ENCODE data around the gene TTLL10. TPM values are rescaled to one million over a fixed set of nuclear protein-coding genes. Genes with fewer than 3 reads are reported as not detected.

TTLL10 gene
- total and polyA plus RNA-seq, 2 of the 8 experiments (the other 6 are each of a cell fraction or from before 2014, with no cell fraction given), result 1.1 to 1.7 TPM

- peak within 1 kb of the TSS; percentile 17; the same call in 1 of the 2 replicates for H2BK12ac ChIP-seq (ENCODE audit: low read depth, low read length)
- H3K27ac ChIP-seq (ENCODE audit: low read depth, low read length), result peak within 1 kb of the TSS; percentile 86
- H3K9ac ChIP-seq (replicated peaks in 1 of 4; ENCODE audit: extremely low read depth in 1 of 4, low read depth in 3 of 4, low read length in 3 of 4), result peak within 1 kb of the TSS; percentile 58 to 89 (median 80)
- H3K79me2 ChIP-seq (ENCODE audit: control insufficient read depth in 1 of 2, insufficient read depth in 2 of 2, low read length in 2 of 2), result peaks cover 6 to 34% of the 10 kb centered on the region in 2 experiments; a peak in 3 of 4 replicates
- ChIA-PET CTCF (ENCODE audit: partially characterized antibody) (interaction anchor here (0.6 to 1.6 kb wide), 3 partner anchors 24 to 110 kb away, joined by 3 to 6 read pairs (median 3); no protein-coding TSS in a partner anchor), POLR2A (ENCODE audit: partially characterized antibody) (interaction anchor here (0.6 to 2.3 kb wide), 8 partner anchors 9 to 257 kb away, joined by 3 to 12 read pairs (median 4); partner anchors contain the start of gene C1QTNF12)
- H3K56ac ChIP-seq (replicated peaks; ENCODE audit: insufficient read length, low read depth, low read length), result peak within 1 kb of the TSS; percentile 30
- 22% methylated on average over 76 of the region's 100 CpGs; no CpG with 5 or more reads in 1 of the 2 experiments for WGBS, 2 experiments (ENCODE audit: extremely low coverage in 1 of 2, insufficient coverage in 1 of 2, insufficient read length in 1 of 2, insufficient replicate concordance in 2 of 2, low coverage in 1 of 2, low lambda C conversion rate in 2 of 2, missing lambda C conversion rate in 1 of 2)
- no peak within 1 kb of the TSS for H3K14ac ChIP-seq (ENCODE audit: insufficient read length)
- H3K9me3 ChIP-seq (ENCODE audit: insufficient read depth in 2 of 2, low read depth in 1 of 2, low read length in 1 of 2), result peaks cover 0 to 9% of the 10 kb centered on the region in 2 experiments; a peak in 2 of 4 replicates
- peak within 1 kb of the TSS; percentile 88; the same call in 1 of the 2 replicates for H2BK15ac ChIP-seq (ENCODE audit: low read length)
- H3K27me3 ChIP-seq (replicated peaks in 1 of 4; ENCODE audit: control insufficient read depth in 3 of 4, extremely low read depth in 1 of 4, insufficient read depth in 3 of 4, low read length in 3 of 4), result no peaks in the 10 kb centered on the region; a peak in 1 of 7 replicates
- H2BK120ac ChIP-seq (replicated peaks; ENCODE audit: low read depth, low read length), result no peak within 1 kb of the TSS
- no peak within 1 kb of the TSS for H4K91ac ChIP-seq (replicated peaks; ENCODE audit: insufficient read length, low read length)
- peak within 1 kb of the TSS; percentile 86 to 92 (median 90) for H3K4me3 ChIP-seq (ENCODE audit: extremely low read depth in 1 of 4, insufficient read depth in 2 of 4, low read depth in 3 of 4, low read length in 4 of 4)
- peak within 1 kb of the TSS; percentile 25; the same call in 1 of the 2 replicates for H2AK5ac ChIP-seq (ENCODE audit: low read depth, low read length)
- H4K5ac ChIP-seq (ENCODE audit: insufficient read length, low read depth, low read length), result no peak within 1 kb of the TSS
- peak within 1 kb of the TSS; percentile 91 for H4K8ac ChIP-seq (ENCODE audit: extremely low read depth, insufficient read depth, low read length)
- H3K4me2 ChIP-seq (ENCODE audit: insufficient read depth in 1 of 2, low read depth in 2 of 2, low read length in 2 of 2), result peak within 1 kb of the TSS; percentile 81 to 88
- H3K23ac ChIP-seq (ENCODE audit: insufficient read length), result no peak within 1 kb of the TSS
- H2BK20ac ChIP-seq (ENCODE audit: low read length), result no peak within 1 kb of the TSS
- H4K20me1 ChIP-seq (replicated peaks in 1 of 2; ENCODE audit: control insufficient read depth in 1 of 2, insufficient read depth in 2 of 2, low read length in 2 of 2), result peaks cover 1 to 25% of the 10 kb centered on the region in 2 experiments
- DNase-seq (ENCODE audit: low read depth in 1 of 2, low spot score in 2 of 2), result no peak
- peak within 1 kb of the TSS; percentile 91 for H3K4ac ChIP-seq (replicated peaks; ENCODE audit: insufficient read length, low read depth, low read length)
- no peak for FAIRE-seq
- peaks cover 2 to 22% (median 4%) of the 10 kb centered on the region in 4 experiments; a peak in 4 of 8 replicates for H3K36me3 ChIP-seq (ENCODE audit: control insufficient read depth in 2 of 4, insufficient read depth in 4 of 4, low read length in 3 of 4)
- peak within 1 kb of the TSS; percentile 60; the same call in 1 of the 2 replicates for H3K18ac ChIP-seq (ENCODE audit: extremely low read depth, low read length)
- peak within 1 kb of the TSS; percentile 21; the same call in 1 of the 2 replicates for H2AFZ ChIP-seq (ENCODE audit: low read length)
- H3K23me2 ChIP-seq (ENCODE audit: low read depth, low read length), result peaks cover 7% of the 10 kb centered on the region
- peaks cover 37% of the 10 kb centered on the region for H3K79me1 ChIP-seq (ENCODE audit: low read depth, low read length)
- H3K4me1 ChIP-seq (replicated peaks in 1 of 4; ENCODE audit: control insufficient read depth in 3 of 4, insufficient read depth in 4 of 4, low read length in 3 of 4), result peaks cover 0 to 11% (median under 1%) of the 10 kb centered on the region in 4 experiments; a peak in 4 of 7 replicates
- peak within 1 kb of the TSS; percentile 15; the same call in 1 of the 2 replicates for H2BK5ac ChIP-seq (ENCODE audit: low read depth, low read length)
- no peak for TF ChIP-seq SRF (IDR thresholded peaks at IDR 0.05; ENCODE audit: low read depth, low read length)
- TF ChIP-seq E2F6 (IDR thresholded peaks at IDR 0.05), result peak; percentile 91
- no peak for TF ChIP-seq BACH1 (IDR thresholded peaks at IDR 0.05; ENCODE audit: low read length)
- TF ChIP-seq BCL11A (IDR thresholded peaks at IDR 0.05; ENCODE audit: low read depth in 2 of 2, low read length in 2 of 2), result no peak
- no peak for TF ChIP-seq CBX8 (IDR thresholded peaks at IDR 0.05; ENCODE audit: borderline replicate concordance, low read depth, low read length)
- peak; percentile 33 for TF ChIP-seq KDM4A (IDR thresholded peaks at IDR 0.05; ENCODE audit: low read depth, low read length, severe bottlenecking)
- no peak for TF ChIP-seq CTCF (IDR thresholded peaks at IDR 0.05; ENCODE audit: control extremely low read depth in 1 of 3, insufficient read depth in 1 of 3, low read depth in 1 of 3, low read length in 3 of 3)
- TF ChIP-seq MAX (IDR thresholded peaks at IDR 0.05), result peak; percentile 97
Observed at GRCh38 chr1:1232208-1232795, 58.6 kb downstream of the TTLL10 start, which contains the start of gene B3GALT6. TSS of gene B3GALT6 (plus strand) at chr1:1232237. CDS start at chr1:1232279, 42 bp downstream.

Measured in H1 (cell line).